OCI-LY7 (cell line): ENCODE results near the gene LRRN3. TPM values are rescaled to one million over a fixed set of nuclear protein-coding genes. Genes with fewer than 3 reads are reported as not detected.
A peak's percentile ranks its signal among the peaks of the same experiment; 100 is the strongest.

ENCODE experiments used
- BruUV-seq: library from RNA; stranded (reverse); fragments of 400-500 nt; replicated peaks from 2 replicates; lab custom pipeline; 2021; lab: Mats Ljungman, UMichigan
- CTCF ChIA-PET: fragments of 300-600 bp; sonication (Branson Sonifier 250); formaldehyde crosslinking; loops from one replicate; lab custom pipeline; 2022; ENCODE audit warnings: antibody characterized with exemption; ENCODE audit not compliant: unreplicated experiment; lab: Charles Lee
- POLR2A ChIA-PET: fragments of 300-600 bp; sonication (Branson Sonifier 250); formaldehyde crosslinking; loops from one replicate; lab custom pipeline; 2022; ENCODE audit warnings: antibody characterized with exemption; lab: Charles Lee
- DNase-seq: peaks from one replicate; pipeline ENCODE4 v3.0.0-alpha.2; 2015; ENCODE audit warnings: low spot score
- H2AFZ ChIP-seq: fragments of 200-600 bp; sonication (generic), shearing (Covaris generic); 2 replicates; pipeline ENCODE4 v1.6.1; 2014; ENCODE audit warnings: mild to moderate bottlenecking, antibody characterized with exemption, low read length, moderate library complexity
- H3K27ac ChIP-seq: fragments of 200-600 bp; sonication (generic); 2 replicates; pipeline ENCODE4 v1.5.1; 2014; ENCODE audit warnings: mixed run types, low read depth, mild to moderate bottlenecking, moderate library complexity, low read length, inconsistent platforms; ENCODE audit not compliant: poor library complexity, severe bottlenecking
- H3K36me3 ChIP-seq: fragments of 200-600 bp; sonication (generic); 2 replicates; pipeline ENCODE4 v1.6.1; 2014; ENCODE audit warnings: mild to moderate bottlenecking, antibody characterized with exemption, low read length, moderate library complexity, mixed read lengths; ENCODE audit not compliant: insufficient read depth
- H3K4me1 ChIP-seq: fragments of 200-600 bp; sonication (generic); 2 replicates; pipeline ENCODE4 v1.5.1; 2014; ENCODE audit warnings: mild to moderate bottlenecking, low read length; ENCODE audit not compliant: insufficient read depth, poor library complexity, severe bottlenecking
- H3K4me2 ChIP-seq: fragments of 200-600 bp; sonication (generic); 2 replicates; pipeline ENCODE4 v1.6.1; 2014; ENCODE audit warnings: mild to moderate bottlenecking, low read length
- H3K4me3 ChIP-seq: fragments of 200-600 bp; sonication (generic); 2 replicates; pipeline ENCODE4 v1.5.1; 2014; ENCODE audit warnings: mild to moderate bottlenecking, low read depth, low read length; ENCODE audit not compliant: poor library complexity, severe bottlenecking
- H3K79me2 ChIP-seq: fragments of 200-600 bp; sonication (generic); 2 replicates; pipeline ENCODE4 v1.6.1; 2016; ENCODE audit warnings: low read depth, mild to moderate bottlenecking, low read length, moderate library complexity, mixed read lengths; ENCODE audit not compliant: insufficient read depth
- H3K9me2 ChIP-seq: fragments of 200-600 bp; sonication (generic); 2 replicates; pipeline ENCODE4 v1.6.1; 2016; ENCODE audit warnings: mild to moderate bottlenecking, low read length, mixed read lengths; ENCODE audit not compliant: insufficient read depth
- H3K9me3 ChIP-seq: fragments of 200-600 bp; sonication (generic); 2 replicates; pipeline ENCODE4 v1.6.1; 2014; ENCODE audit warnings: mild to moderate bottlenecking, mixed run types, low read length, mixed read lengths
- H4K20me1 ChIP-seq: fragments of 200-600 bp; sonication (generic); 2 replicates; pipeline ENCODE4 v1.6.1; 2014; ENCODE audit warnings: mild to moderate bottlenecking, antibody characterized with exemption, low read length, moderate library complexity, mixed read lengths; ENCODE audit not compliant: insufficient read depth
- CTCF ChIP-seq: fragments of 200-600 bp; sonication (generic); conservative IDR thresholded peaks from 2 replicates; pipeline ENCODE4 v1.5.1; 2014; ENCODE audit warnings: mild to moderate bottlenecking, antibody characterized with exemption, low read length, moderate library complexity, mixed read lengths
- EZH2phosphoT487 ChIP-seq: fragments of 200-600 bp; sonication (generic); IDR thresholded peaks from 2 replicates; pipeline ENCODE4 v1.6.1; 2018; ENCODE audit warnings: low read depth, borderline replicate concordance, mild to moderate bottlenecking, mixed run types, antibody characterized with exemption, low read length, moderate library complexity, mixed read lengths
- intact Hi-C: fragments of 100-400 bp; cut with micrococcal nuclease; formaldehyde crosslinking; loops from one replicate; pipeline ENCODE4 v1.10.0; 2022; ENCODE audit not compliant: unreplicated experiment
- total RNA-seq, 2 experiments: library from RNA; depleted of rRNA in 1 of 2; stranded (reverse); fragments of >200 nt in 1 of 2; shearing (Covaris generic) in 1 of 2; gene quantifications; 2 replicates each; pipeline ENCODE4 v1.2.3, GENCODE V29; 2014 to 2022

Gene LRRN3
- total RNA-seq, 2 experiments from 2014 or later: not detected

GRCh38 chr7:111138193-111138569 lies 47.3 kb downstream of the LRRN3 start:
- no peak for TF ChIP-seq EZH2phosphoT487
- TF ChIP-seq CTCF: no peak
- ChIA-PET POLR2A (interaction anchor here (0.6 to 1.8 kb wide), 4 partner anchors 12 to 94 kb away, joined by 3 to 6 read pairs (median 4); no protein-coding TSS in a partner anchor), CTCF (no interaction called here)
- Histone ChIP-seq H2AFZ (no peak overlapping the region), H3K36me3 (no peaks in the 10 kb centered on the region), H3K27ac (no peak overlapping the region), H3K9me2 (no peaks in the 10 kb centered on the region), H3K4me2 (0 out of 2 replicates have a peak overlapping the region, but pooled peaks have one; percentile 5), H3K4me3 (no peak overlapping the region), H3K4me1 (no peaks in the 10 kb centered on the region), H3K9me3 (no peaks in the 10 kb centered on the region), H4K20me1 (no peaks in the 10 kb centered on the region), H3K79me2 (no peaks in the 10 kb centered on the region)
- DNase-seq: no peak
- intact Hi-C loops: no loop called here
- BruUV-seq: no TSS peak

- BruUV-seq: no TSS peak
- H3K9me2 ChIP-seq: no peaks in the 10 kb centered on the region
- 0 out of 2 replicates have a peak overlapping the region, but pooled peaks have one; percentile 5 for H3K4me2 ChIP-seq
- H3K9me3 ChIP-seq: no peaks in the 10 kb centered on the region
- H2AFZ ChIP-seq: no peak overlapping the region
- DNase-seq: no peak
- no peaks in the 10 kb centered on the region for H3K36me3 ChIP-seq
- intact Hi-C loops: no loop called here
- H3K79me2 ChIP-seq: no peaks in the 10 kb centered on the region
- TF ChIP-seq CTCF (no peak), EZH2phosphoT487 (no peak)
- ChIA-PET POLR2A (interaction anchor here (0.6 to 1.8 kb wide), 3 partner anchors 13 to 93 kb away, joined by 3 to 6 read pairs (median 4); no protein-coding TSS in a partner anchor), CTCF (no interaction called here)
- H3K27ac ChIP-seq: no peak overlapping the region
- no peaks in the 10 kb centered on the region for H3K4me1 ChIP-seq
- H3K4me3 ChIP-seq: no peak overlapping the region
- no peaks in the 10 kb centered on the region for H4K20me1 ChIP-seq
These were observed 47.7 kb downstream of the LRRN3 start for GRCh38 chr7:111138586-111138985.

GRCh38 chr7:111140091-111140865 lies 49.4 kb downstream of the LRRN3 start:
- ChIA-PET CTCF (no interaction called here), POLR2A (interaction anchor here (1.2 kb wide), 1 partner anchor 14 kb away, joined by 3 read pairs; no protein-coding TSS in a partner anchor)
- H3K27ac ChIP-seq: no peak overlapping the region
- H3K4me3 ChIP-seq: no peak overlapping the region
- no peak for DNase-seq
- no peak for TF ChIP-seq CTCF
- no peak for TF ChIP-seq EZH2phosphoT487
- intact Hi-C loops: no loop called here
- no peaks in the 10 kb centered on the region for H4K20me1 ChIP-seq
- H3K79me2 ChIP-seq: no peaks in the 10 kb centered on the region
- H2AFZ ChIP-seq: no peak overlapping the region
- H3K9me3 ChIP-seq: no peaks in the 10 kb centered on the region
- no peaks in the 10 kb centered on the region for H3K36me3 ChIP-seq
- no peaks in the 10 kb centered on the region for H3K9me2 ChIP-seq
- no TSS peak for BruUV-seq
- H3K4me1 ChIP-seq: no peaks in the 10 kb centered on the region
- H3K4me2 ChIP-seq: no peak overlapping the region
